GM12874 (cell line): Measurements from ENCODE around the gene SORCS2.

Experiments
- CTCF ChIP-seq: IDR thresholded peaks from 2 replicates; pipeline ENCODE4 v1.5.1; 2011; ENCODE audit warnings: low read depth, mild to moderate bottlenecking, control low read depth, low read length, moderate library complexity; ENCODE audit not compliant: insufficient read depth

The SORCS2 gene

GRCh38 chr4:7762376-7763030, 570.2 kb downstream of the SORCS2 start:
- TF ChIP-seq CTCF, result no peak

GRCh38 chr4:7763106-7763505, 570.8 kb downstream of the SORCS2 start:
- TF ChIP-seq CTCF, result no peak

- TF ChIP-seq CTCF, result no peak
Measured at GRCh38 chr4:7763788-7764187, 571.5 kb downstream of the SORCS2 start.

- no peak for TF ChIP-seq CTCF
Measured at GRCh38 chr4:7764466-7764865, 572.1 kb downstream of the SORCS2 start.

GRCh38 chr4:7765666-7766065, 573.3 kb downstream of the SORCS2 start:
- TF ChIP-seq CTCF, result no peak

- no peak for TF ChIP-seq CTCF
Measured at GRCh38 chr4:7766086-7766485, 573.7 kb downstream of the SORCS2 start.

GRCh38 chr4:7766661-7767345, 574.5 kb downstream of the SORCS2 start:
- no peak for TF ChIP-seq CTCF
